Jurkat, Clone E6-1 (cell line): Measurements from ENCODE around the gene KLF14.
"Not testable (repeated sequence)": the region's sequence is repeated elsewhere in the genome, so short reads cannot be mapped to it uniquely, and the experiment has no call there.

Experiments
- DNase-seq: peaks from one replicate; pipeline ENCODE4 v3.0.0-alpha.2; 2011; ENCODE audit warnings: low read depth, low spot score
- H3K4me3 ChIP-seq: 2 replicates; pipeline ENCODE4 v1.5.1; 2011; ENCODE audit warnings: mild to moderate bottlenecking, low read length, control low read depth, moderate library complexity

KLF14 gene

GRCh38 chr7:130721486-130722277 is 12.3 kb downstream of the KLF14 start:
- no peak overlapping the region for H3K4me3 ChIP-seq
- no peak for DNase-seq

- no peak overlapping the region for H3K4me3 ChIP-seq
- no peak for DNase-seq
These were observed 14.5 kb downstream of the KLF14 start for GRCh38 chr7:130719541-130719940.

GRCh38 chr7:130712416-130712815 is 21.6 kb downstream of the KLF14 start:
- no peak for DNase-seq
- H3K4me3 ChIP-seq, result no peak overlapping the region

GRCh38 chr7:130708766-130709165 is 25.2 kb downstream of the KLF14 start:
- no peak overlapping the region for H3K4me3 ChIP-seq

GRCh38 chr7:130708001-130708400 is 26.0 kb downstream of the KLF14 start:
- no peak overlapping the region for H3K4me3 ChIP-seq
- no peak for DNase-seq

More at GRCh38 chr7:130708766-130709165, 25.2 kb downstream of the KLF14 start:
- DNase-seq, result no peak

- no peak for DNase-seq
- no peak overlapping the region for H3K4me3 ChIP-seq
These were observed 30.2 kb downstream of the KLF14 start for GRCh38 chr7:130703851-130704250.

- H3K4me3 ChIP-seq, result no peak overlapping the region
- DNase-seq, result no peak
These were observed 32.4 kb downstream of the KLF14 start for GRCh38 chr7:130701650-130702049.

- no peak for DNase-seq
- H3K4me3 ChIP-seq, result no peak overlapping the region
These were observed 33.2 kb downstream of the KLF14 start for GRCh38 chr7:130700760-130701159.

GRCh38 chr7:130699686-130700085 is 34.3 kb downstream of the KLF14 start:
- DNase-seq, result no peak
- no peak overlapping the region for H3K4me3 ChIP-seq

- H3K4me3 ChIP-seq, result no peak overlapping the region
- DNase-seq, result no peak
These were observed 36.2 kb downstream of the KLF14 start for GRCh38 chr7:130697820-130698219.

- no peak overlapping the region for H3K4me3 ChIP-seq
- peak; percentile 26 for DNase-seq
These were observed 38.2 kb downstream of the KLF14 start for GRCh38 chr7:130695840-130696239.

- not testable (repeated sequence) for DNase-seq, H3K4me3 ChIP-seq
These were observed 41.6 kb downstream of the KLF14 start for GRCh38 chr7:130692396-130692795.

- DNase-seq, result no peak
- no peak overlapping the region for H3K4me3 ChIP-seq
These were observed 44.3 kb downstream of the KLF14 start for GRCh38 chr7:130689683-130690082.

- no peak overlapping the region for H3K4me3 ChIP-seq
These were observed 51.0 kb downstream of the KLF14 start for GRCh38 chr7:130683026-130683425.

More at GRCh38 chr7:130683026-130683425, 51.0 kb downstream of the KLF14 start:
- DNase-seq, result no peak
